ENCODE data around the gene KCNC4.

Gene KCNC4

GRCh38 chr1:110212169-110213142, 2.3 kb downstream of the KCNC4 start:
- DNase-seq = no peak

GRCh38 chr1:110213143-110213540, 3.0 kb downstream of the KCNC4 start:
- DNase-seq = no peak

DNA sequence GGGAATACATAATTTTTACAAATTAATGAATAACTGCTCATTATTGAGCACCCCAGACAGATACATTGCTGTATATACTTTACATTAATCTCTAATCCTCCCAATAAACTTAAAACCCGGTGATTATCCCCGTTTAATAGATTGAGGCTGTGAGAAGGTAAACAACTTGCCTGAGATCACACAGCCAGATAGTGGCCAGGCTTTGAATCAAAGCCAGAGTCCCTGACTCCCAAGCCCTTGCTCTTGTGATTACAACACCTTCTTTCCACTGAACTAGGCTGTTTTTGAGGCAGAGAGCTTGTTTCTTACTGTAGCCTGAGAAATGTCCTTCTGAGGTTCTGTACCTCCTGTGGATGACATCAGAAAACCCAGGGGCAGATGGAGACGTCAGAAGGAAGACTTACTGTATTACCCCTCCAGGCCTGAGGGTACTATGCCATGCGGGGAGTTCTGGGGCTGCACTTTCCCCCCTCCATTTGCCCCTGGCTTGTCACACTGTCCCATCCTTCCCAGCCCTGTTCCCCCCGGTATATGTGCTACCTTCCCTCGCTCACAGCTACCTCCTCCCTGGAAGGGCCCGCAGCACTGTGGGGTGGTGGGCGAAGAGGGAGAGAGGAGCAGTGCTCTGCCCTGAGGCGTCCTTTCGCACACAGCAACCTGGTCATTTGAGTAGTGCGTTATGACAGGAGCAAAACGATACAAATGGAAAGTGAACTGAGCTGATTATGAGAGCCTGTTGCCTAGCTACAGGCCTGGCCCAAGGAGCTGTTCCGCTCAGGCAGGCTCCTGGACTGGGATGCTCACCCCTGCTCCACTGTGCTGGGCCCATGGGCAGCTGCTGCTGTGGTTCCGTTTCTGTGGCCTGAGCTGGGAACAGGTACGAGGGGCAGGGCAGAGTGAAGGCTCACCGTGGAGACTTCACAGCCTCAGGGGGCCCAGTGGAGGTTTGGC, 4.6 kb downstream of the KCNC4 start:
- peak; percentile 53 for DNase-seq

DNA sequence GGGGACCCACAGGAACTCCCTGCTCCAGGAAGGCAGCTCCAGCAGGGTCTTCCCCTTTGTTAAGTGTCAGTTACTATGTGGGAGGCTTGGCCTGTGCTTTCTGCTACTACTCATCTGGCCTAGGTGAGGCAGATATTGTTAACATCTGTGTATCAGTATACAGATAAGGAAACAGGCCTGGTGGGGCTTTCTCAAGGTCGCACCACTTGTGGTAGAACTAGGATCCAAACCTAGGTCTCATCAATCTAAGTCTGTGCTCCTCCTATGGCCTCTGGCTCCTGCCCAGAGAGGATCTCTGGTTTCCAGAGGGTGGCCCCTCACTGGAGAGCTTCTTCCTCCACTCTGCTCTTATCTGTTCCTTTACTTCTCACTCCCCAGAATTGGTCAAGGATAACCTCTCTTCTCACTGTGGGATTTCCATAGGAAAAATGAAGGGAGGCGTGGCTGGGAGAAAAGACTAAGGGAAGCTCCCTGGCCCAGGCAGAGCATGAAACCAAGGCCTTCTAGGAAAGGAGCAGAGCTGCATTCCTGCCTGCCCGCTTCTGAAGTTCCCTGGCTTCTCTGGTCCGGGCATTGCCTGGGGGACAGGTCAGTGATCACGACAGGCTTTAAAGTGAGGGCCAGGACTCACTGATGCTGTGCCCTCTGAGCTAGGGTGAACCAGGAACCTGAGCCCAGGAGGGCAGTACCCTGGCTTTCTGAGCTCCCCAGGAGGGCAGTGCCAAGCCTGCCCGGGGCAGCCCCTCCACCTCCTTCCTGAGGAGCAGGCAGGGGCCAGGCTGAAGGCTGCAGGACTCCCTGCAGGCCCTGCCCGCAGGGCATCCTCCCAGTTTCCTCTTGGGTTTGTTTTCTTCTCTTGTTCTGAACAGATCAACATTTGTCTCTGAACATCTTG, 5.8 kb downstream of the KCNC4 start:
- no peak for DNase-seq

DNA sequence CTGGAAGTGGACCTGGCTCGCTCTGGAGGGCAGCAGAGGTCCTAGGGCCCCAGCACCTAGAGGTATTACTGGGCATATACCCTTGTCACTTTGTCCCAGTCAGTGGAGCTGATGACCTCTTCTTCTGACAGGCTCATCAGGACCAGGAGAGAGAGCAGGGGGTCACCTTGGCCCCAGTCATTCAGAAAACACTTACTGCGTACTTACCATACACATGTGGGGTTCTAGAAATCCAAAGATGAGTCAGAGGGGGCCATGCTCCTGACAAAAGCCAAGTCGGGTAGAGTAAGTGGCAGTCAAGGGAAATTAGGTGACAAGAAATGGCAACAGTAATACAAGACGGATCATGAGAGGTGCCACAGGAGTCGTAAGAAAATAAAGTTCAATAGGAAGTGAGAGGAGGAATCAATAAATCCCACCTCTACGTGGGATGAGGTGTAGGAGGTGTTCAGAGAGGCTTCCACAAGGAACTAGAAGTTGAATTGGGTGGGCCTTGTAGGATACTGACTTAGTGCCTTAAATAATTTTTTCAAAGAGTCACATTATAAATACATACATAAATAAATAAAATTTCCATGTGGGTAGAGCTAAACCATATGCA, 6.8 kb downstream of the KCNC4 start:
- DNase-seq = peak; percentile 75

GRCh38 chr1:110218137-110218536, 8.0 kb downstream of the KCNC4 start:
- DNase-seq = no peak

GRCh38 chr1:110218739-110219138, 8.6 kb downstream of the KCNC4 start:
- DNase-seq = no peak

DNA sequence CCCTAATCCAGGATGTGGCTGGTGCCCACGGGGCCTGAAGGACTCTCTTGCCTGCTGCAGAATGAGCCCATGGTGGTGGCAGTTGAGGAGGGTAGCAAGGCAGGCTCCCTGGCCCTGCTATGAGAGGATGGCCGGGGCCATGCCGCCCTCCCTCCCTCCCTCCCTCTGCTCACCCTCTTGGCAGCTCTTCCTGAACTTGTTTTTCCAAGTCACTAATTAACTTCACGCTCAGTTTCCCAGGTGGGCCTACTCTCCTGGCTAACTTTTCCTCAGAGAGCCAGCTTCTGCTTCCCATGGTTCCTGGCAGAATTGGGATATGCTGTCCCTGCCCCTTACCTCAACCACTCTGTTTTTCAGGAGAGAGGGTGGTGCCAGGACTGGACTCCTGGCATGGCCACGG, 10.2 kb downstream of the KCNC4 start:
- no peak for DNase-seq

GRCh38 chr1:110221119-110221518, 11.0 kb downstream of the KCNC4 start:
- no peak for DNase-seq

GRCh38 chr1:110223127-110223526, 13.0 kb downstream of the KCNC4 start:
- no peak for DNase-seq

DNA sequence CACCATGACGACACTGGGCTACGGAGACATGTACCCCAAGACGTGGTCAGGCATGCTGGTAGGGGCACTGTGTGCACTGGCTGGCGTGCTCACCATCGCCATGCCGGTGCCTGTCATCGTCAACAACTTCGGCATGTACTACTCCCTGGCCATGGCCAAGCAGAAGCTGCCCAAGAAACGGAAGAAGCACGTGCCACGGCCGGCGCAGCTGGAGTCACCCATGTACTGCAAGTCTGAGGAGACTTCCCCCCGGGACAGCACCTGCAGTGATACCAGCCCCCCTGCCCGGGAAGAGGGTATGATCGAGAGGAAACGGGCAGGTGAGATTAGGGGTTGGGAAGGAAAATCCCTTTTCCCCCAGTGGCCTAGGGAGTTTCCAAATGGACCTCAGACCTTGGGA, 13.5 kb downstream of the KCNC4 start:
- DNase-seq = no peak

DNA sequence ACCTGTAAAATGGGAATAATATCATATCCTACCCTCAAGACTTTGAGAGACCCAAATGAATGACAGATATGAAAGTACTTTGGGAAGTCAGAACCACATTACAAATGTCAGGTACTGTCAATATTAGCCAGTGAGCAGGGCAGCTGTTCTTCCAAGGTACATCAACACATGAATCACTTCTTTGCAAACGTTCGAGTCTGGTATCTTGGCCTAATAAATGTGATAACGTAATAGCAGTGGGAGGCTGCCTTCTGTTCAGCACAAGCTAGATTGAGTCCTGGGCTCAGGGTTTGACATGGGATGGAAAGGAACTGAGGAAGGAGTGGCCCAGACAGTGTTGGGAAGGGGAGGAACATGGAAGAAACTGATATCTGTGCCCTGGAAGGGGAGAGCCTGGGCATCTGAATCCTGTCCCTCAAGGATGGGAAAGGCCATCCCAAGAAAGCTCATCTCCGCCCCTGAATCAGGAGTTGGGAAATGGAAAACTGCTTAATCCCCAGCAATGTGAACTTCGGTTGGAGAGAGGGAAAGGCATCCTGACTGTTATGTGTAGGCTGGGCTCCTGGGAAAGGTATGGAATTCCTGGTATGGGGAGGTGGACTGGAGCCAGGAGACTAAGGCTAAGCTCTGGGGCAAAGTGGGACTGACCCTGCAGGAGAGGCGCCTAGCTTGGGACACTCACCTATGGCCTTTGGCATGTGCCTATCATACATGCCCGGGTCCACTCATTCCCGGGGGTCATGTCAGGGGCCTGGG, 14.3 kb downstream of the KCNC4 start:
- DNase-seq = no peak

- no peak for DNase-seq
These were observed 15.1 kb downstream of the KCNC4 start for GRCh38 chr1:110225212-110225611.

DNA sequence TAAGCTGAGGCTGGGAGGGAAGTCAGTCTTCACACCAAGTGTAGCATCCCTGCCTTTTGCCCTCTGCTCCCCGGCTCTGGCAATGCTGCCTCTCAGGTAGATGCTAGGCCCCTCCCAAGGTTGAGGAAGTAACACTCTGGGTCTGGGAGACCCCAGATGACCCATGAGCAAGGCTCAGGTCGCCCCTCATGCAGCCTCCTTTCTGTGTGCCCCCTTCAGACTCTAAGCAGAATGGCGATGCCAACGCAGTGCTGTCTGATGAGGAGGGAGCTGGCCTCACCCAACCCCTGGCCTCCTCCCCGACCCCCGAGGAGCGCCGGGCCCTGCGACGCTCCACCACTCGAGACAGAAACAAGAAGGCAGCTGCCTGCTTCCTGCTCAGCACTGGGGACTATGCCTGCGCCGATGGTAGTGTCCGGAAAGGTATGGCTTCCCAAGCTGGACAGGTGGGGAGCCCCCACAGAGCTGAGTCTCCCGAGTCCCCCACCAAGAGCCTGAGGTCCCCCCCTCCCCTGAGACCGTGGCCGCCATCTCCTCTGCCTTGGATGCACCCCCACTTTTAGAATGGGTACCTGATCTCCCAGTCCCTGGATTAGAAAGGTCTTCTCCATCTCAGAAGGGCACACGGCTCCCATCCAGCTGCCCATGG, 15.8 kb downstream of the KCNC4 start:
- no peak for DNase-seq

DNA sequence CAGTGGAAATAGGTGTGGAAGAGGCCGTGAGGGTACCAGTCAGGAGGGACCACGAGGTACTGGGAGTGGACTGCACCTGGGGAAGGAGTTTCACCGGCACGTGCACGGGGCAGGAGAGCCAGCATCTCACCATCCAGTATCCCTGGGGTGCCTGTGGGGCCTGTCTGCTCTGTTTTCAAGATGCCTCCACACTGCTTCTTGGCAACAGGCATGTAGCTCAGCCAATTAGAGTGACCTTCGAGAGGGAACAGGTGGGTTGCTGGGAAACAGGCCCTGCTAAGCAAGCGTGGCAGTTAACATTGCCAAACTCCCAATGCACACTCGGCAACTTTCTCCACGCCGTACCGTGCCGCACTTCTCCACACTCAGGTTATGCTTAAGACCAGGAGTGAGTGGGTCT, 17.7 kb downstream of the KCNC4 start:
- DNase-seq = no peak

GRCh38 chr1:110228381-110228780, 18.3 kb downstream of the KCNC4 start:
- DNase-seq = no peak

DNA sequence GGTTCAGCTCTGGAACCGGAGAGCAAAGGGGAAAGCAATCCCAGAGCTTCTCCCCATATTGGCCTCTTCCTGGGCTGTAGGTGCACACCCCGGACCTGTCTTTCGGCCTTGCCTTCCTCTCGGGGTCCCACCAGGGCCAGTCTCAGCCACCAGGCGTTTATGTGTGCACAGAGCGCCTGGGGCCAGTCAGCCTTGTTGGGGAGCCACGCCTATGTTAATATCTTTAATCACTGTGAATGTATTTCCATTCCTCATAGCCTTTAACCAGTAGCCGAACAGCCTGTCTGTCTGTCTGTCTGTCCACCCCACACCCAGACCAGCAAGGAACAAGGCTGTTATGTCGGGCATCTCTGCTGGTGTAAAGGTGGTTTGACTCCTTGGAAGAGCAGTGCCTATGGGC, 18.8 kb downstream of the KCNC4 start:
- DNase-seq = no peak

- no peak for DNase-seq
These were observed 19.4 kb downstream of the KCNC4 start for GRCh38 chr1:110229348-110230001.

GRCh38 chr1:110230381-110231199, 20.5 kb downstream of the KCNC4 start:
- no peak for DNase-seq

All from activated CD4-positive, alpha-beta T cell treated with anti-CD3 and anti-CD28 coated beads, Interleukin-2, amount 50 U/mL, for 16 hours (primary cell).